VCaP (cell line): ENCODE measurements around the gene RRP7A.

Experiments used
- H3K27ac ChIP-seq: fragments of 450-650 bp; 2 replicates; pipeline ENCODE4 v1.5.1; 2017
- TF ChIP-seq, protein P1 (sequence below): fragments of 450-650 bp; conservative IDR thresholded peaks from 2 replicates; pipeline ENCODE4 v1.5.1; 2017; ENCODE audit warnings: mild to moderate bottlenecking, moderate library complexity

RRP7A gene

DNA sequence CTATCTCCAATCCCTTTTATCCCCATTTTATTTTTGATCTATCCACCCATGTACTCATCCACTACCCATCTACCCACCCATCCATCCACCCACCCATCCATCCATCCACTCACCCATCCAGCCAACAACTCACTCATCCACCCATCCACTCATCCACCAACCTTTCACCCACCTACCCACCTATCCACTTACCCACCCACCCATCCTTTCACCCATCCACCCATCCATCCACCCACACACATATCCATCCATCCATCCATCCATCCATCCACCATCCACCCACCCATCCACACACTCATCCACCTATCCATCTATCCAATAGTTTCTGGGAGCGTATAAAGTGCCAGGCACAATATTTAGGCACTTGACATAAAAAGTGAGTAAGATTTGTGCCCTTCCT lies 48.2 kb downstream of the RRP7A start:
- H3K27ac ChIP-seq, result no peak overlapping the region
- TF ChIP-seq, protein P1, sequence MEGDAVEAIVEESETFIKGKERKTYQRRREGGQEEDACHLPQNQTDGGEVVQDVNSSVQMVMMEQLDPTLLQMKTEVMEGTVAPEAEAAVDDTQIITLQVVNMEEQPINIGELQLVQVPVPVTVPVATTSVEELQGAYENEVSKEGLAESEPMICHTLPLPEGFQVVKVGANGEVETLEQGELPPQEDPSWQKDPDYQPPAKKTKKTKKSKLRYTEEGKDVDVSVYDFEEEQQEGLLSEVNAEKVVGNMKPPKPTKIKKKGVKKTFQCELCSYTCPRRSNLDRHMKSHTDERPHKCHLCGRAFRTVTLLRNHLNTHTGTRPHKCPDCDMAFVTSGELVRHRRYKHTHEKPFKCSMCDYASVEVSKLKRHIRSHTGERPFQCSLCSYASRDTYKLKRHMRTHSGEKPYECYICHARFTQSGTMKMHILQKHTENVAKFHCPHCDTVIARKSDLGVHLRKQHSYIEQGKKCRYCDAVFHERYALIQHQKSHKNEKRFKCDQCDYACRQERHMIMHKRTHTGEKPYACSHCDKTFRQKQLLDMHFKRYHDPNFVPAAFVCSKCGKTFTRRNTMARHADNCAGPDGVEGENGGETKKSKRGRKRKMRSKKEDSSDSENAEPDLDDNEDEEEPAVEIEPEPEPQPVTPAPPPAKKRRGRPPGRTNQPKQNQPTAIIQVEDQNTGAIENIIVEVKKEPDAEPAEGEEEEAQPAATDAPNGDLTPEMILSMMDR, result no peak

GRCh38 chr22:42470366-42471082 lies 49.1 kb downstream of the RRP7A start:
- TF ChIP-seq, protein P1, result no peak

GRCh38 chr22:42468841-42469240 lies 50.8 kb downstream of the RRP7A start:
- H3K27ac ChIP-seq, result no peak overlapping the region
- TF ChIP-seq, protein P1, result no peak

More at GRCh38 chr22:42470366-42471082, 49.1 kb downstream of the RRP7A start:
- H3K27ac ChIP-seq, result no peak overlapping the region

DNA sequence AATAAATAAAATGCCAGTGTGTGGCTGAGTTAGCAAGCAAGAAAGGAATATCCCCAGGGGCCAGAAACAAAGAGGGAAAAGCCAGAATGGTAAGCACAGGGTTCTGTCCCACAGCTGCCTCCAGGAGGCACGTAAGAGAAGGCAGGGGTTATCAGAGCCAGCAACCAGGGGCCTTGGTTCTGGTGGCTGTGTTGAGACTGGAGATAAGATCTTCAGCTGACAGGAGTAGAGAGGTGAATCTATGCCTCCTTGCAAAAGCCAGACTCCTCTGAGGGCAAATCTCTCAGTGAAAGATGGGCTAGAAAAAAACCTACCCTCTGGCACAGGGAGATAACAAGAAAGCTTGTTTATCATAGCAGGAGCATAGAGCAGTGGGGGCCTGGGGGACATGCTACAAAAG lies 57.6 kb downstream of the RRP7A start:
- TF ChIP-seq, protein P1, result peak; percentile 32
- H3K27ac ChIP-seq, result peak overlapping the region; percentile 80

GRCh38 chr22:42461511-42461910 lies 58.1 kb downstream of the RRP7A start:
- TF ChIP-seq, protein P1, result no peak
- H3K27ac ChIP-seq, result peak overlapping the region; percentile 80
